ENCODE measurements around the gene LACRT. TPM values are rescaled to one million over a fixed set of nuclear protein-coding genes. Genes with fewer than 3 reads are reported as not detected.

LACRT gene
- total and polyA plus RNA-seq, 2 of the 13 experiments (the other 11 are each of a cell fraction or from before 2014, with no cell fraction given) = not detected

- TF ChIP-seq MYPOP (CRISPR knock-in tag; IDR thresholded peaks at IDR 0.05) (no peak), KDM4B (CRISPR knock-in tag; IDR thresholded peaks at IDR 0.05) (no peak), TCF7L2 (IDR thresholded peaks at IDR 0.05; ENCODE audit: low read depth, low read length) (no peak), ZNF513 (CRISPR knock-in tag; conservative IDR thresholded peaks at IDR 0.05) (no peak)
These were observed 46.4 kb downstream of the LACRT start, which contains the start of gene PPP1R1A (continued) for GRCh38 chr12:54588110-54588889.

- Histone ChIP-seq H3K79me2 (ENCODE audit: insufficient read depth, low read length) (no peaks in the 10 kb centered on the region), H3K27ac (ENCODE audit: extremely low read length, insufficient read depth, low read length) (no peak overlapping the region), H3K4me1 (ENCODE audit: insufficient read depth, low read length) (peaks cover 14% of the 10 kb centered on the region), H3K4me2 (ENCODE audit: low read depth, low read length) (no peak overlapping the region), H3K36me3 (replicated peaks in 1 of 2; ENCODE audit: control insufficient read depth in 1 of 2, insufficient read depth in 2 of 2, low read length in 2 of 2) (no peaks in the 10 kb centered on the region), H3K27me3 (ENCODE audit: control insufficient read depth in 1 of 2, insufficient read depth in 2 of 2, low read length in 2 of 2) (peaks cover 4 to 75% of the 10 kb centered on the region in 2 experiments), H3K9me3 (ENCODE audit: low read length) (no peaks in the 10 kb centered on the region), H3K4me3 (replicated peaks in 1 of 3; ENCODE audit: insufficient read depth in 1 of 3, low read depth in 2 of 3, low read length in 3 of 3) (no peak overlapping the region), H2AFZ (ENCODE audit: low read length) (no peak overlapping the region), H3K9ac (ENCODE audit: insufficient read depth, low read depth, low read length) (no peak overlapping the region), H4K20me1 (ENCODE audit: insufficient read depth, low read length) (no peaks in the 10 kb centered on the region)
- CTCF ChIA-PET (ENCODE audit: low intra/inter-chr PET ratio, low total read pairs) = no interaction called here
- POLR2A ChIA-PET = no interaction called here
- peak; percentile 88 for ATAC-seq
- intact Hi-C loops (cut with micrococcal nuclease; ENCODE audit: unreplicated experiment) = no loop called here
- peak; percentile 61 for DNase-seq (ENCODE audit: low spot score)
- BruUV-seq (replicated peaks) = no TSS peak
- peak; percentile 43 for FAIRE-seq
- in situ Hi-C loops (cut with HindIII; ENCODE audit: extremely low pct_ligation_motif_present, low pct_unique_long_range_greater_than_20kb) = no loop called here
- 5% methylated on average over 3 of the region's 5 CpGs for WGBS (ENCODE audit: low lambda C conversion rate)
- TF ChIP-seq ZNF253 (CRISPR knock-in tag; IDR thresholded peaks at IDR 0.05; ENCODE audit: borderline replicate concordance) (no peak), GATAD2A (CRISPR knock-in tag; IDR thresholded peaks at IDR 0.05) (peak; percentile 66), KAT8 (CRISPR knock-in tag; IDR thresholded peaks at IDR 0.05) (0 out of 2 replicates have a peak, but pooled peaks have one; percentile 20), LRRFIP1 (CRISPR knock-in tag; conservative IDR thresholded peaks at IDR 0.05) (no peak), NPAS2 (CRISPR knock-in tag; IDR thresholded peaks at IDR 0.05; ENCODE audit: borderline replicate concordance) (no peak), ZNF20 (CRISPR knock-in tag; IDR thresholded peaks at IDR 0.05) (no peak), ZNF615 (CRISPR knock-in tag; IDR thresholded peaks at IDR 0.05; ENCODE audit: borderline replicate concordance) (no peak), PATZ1 (CRISPR knock-in tag; IDR thresholded peaks at IDR 0.05) (peak; percentile 26; the same call in 1 of the 2 replicates), HOMEZ (CRISPR knock-in tag; IDR thresholded peaks at IDR 0.05; ENCODE audit: low read depth) (no peak)
These were observed 47.3 kb downstream of the LACRT start for GRCh38 chr12:54587315-54587873.
